H9 (cell line): Measurements from ENCODE around the gene SEMA5A. TPM values are rescaled to one million over a fixed set of nuclear protein-coding genes. Genes with fewer than 3 reads are reported as not detected.

Source experiments
- DNase-seq: peaks from one replicate; pipeline ENCODE4 v3.0.0-alpha.2; 2017
- H2AFZ ChIP-seq: one replicate; pipeline ENCODE4 v1.6.1; 2013; ENCODE audit warnings: mild to moderate bottlenecking, low read length, control low read depth, moderate library complexity
- H2AK5ac ChIP-seq: 2 replicates; pipeline ENCODE4 v1.6.1; 2013; ENCODE audit warnings: low read length, control low read depth, mixed read lengths; ENCODE audit not compliant: insufficient read length
- H2BK120ac ChIP-seq: one replicate; pipeline ENCODE4 v1.6.1; 2013; ENCODE audit warnings: low read depth, mild to moderate bottlenecking, low read length, control low read depth, inconsistent platforms; ENCODE audit not compliant: poor library complexity, severe bottlenecking
- H2BK12ac ChIP-seq: 2 replicates; pipeline ENCODE4 v1.6.1; 2013; ENCODE audit warnings: low read length, control low read depth, mixed read lengths, low read depth; ENCODE audit not compliant: insufficient read length
- H2BK15ac ChIP-seq: 2 replicates; pipeline ENCODE4 v1.6.1; 2013; ENCODE audit warnings: low read depth, low read length, control low read depth
- H2BK20ac ChIP-seq: one replicate; pipeline ENCODE4 v1.6.1; 2013; ENCODE audit warnings: low read depth, mild to moderate bottlenecking, low read length, control low read depth, inconsistent platforms; ENCODE audit not compliant: poor library complexity, severe bottlenecking
- H2BK5ac ChIP-seq: 2 replicates; pipeline ENCODE4 v1.6.1; 2013; ENCODE audit warnings: low read length, control low read depth, mixed read lengths; ENCODE audit not compliant: insufficient read length
- H3K14ac ChIP-seq: 2 replicates; pipeline ENCODE4 v1.6.1; 2013; ENCODE audit warnings: low read length, control low read depth; ENCODE audit not compliant: insufficient read depth
- H3K18ac ChIP-seq: 2 replicates; pipeline ENCODE4 v1.6.1; 2013; ENCODE audit warnings: low read depth, mild to moderate bottlenecking, mixed read lengths, low read length, control low read depth; ENCODE audit not compliant: insufficient read length
- H3K23ac ChIP-seq: 2 replicates; pipeline ENCODE4 v1.6.1; 2013; ENCODE audit warnings: low read length, control low read depth, mixed read lengths, low read depth; ENCODE audit not compliant: insufficient read length
- H3K23me2 ChIP-seq: 2 replicates; pipeline ENCODE4 v1.6.1; 2013; ENCODE audit warnings: low read depth, mild to moderate bottlenecking, mixed read lengths, low read length, control low read depth; ENCODE audit not compliant: insufficient read length, poor library complexity, severe bottlenecking
- H3K27ac ChIP-seq: 2 replicates; pipeline ENCODE4 v1.5.1; 2013; ENCODE audit warnings: low read length, control low read depth, mixed read lengths, low read depth; ENCODE audit not compliant: insufficient read length
- H3K27me3 ChIP-seq: 2 replicates; pipeline ENCODE4 v1.6.1; 2013; ENCODE audit warnings: low read length, control low read depth, inconsistent platforms; ENCODE audit not compliant: insufficient read depth
- H3K4ac ChIP-seq: 2 replicates; pipeline ENCODE4 v1.6.1; 2013; ENCODE audit warnings: low read depth, mild to moderate bottlenecking, control low read depth, inconsistent platforms, low read length, moderate library complexity
- H3K4me1 ChIP-seq: 2 replicates; pipeline ENCODE4 v1.6.1; 2013; ENCODE audit warnings: low read length, control low read depth, inconsistent platforms; ENCODE audit not compliant: insufficient read depth
- H3K4me2 ChIP-seq: 2 replicates; pipeline ENCODE4 v1.6.1; 2013; ENCODE audit warnings: low read length, control low read depth, mixed read lengths; ENCODE audit not compliant: insufficient read length, insufficient read depth
- H3K56ac ChIP-seq: 2 replicates; pipeline ENCODE4 v1.6.1; 2013; ENCODE audit warnings: low read depth, mild to moderate bottlenecking, mixed read lengths, low read length, control low read depth; ENCODE audit not compliant: insufficient read length
- H3K79me1 ChIP-seq: 2 replicates; pipeline ENCODE4 v1.6.1; 2013; ENCODE audit warnings: low read depth, mild to moderate bottlenecking, moderate library complexity, low read length, control low read depth, inconsistent platforms; ENCODE audit not compliant: insufficient read depth, poor library complexity, severe bottlenecking
- H3K79me2 ChIP-seq: 2 replicates; pipeline ENCODE4 v1.6.1; 2013; ENCODE audit warnings: low read length, control low read depth, inconsistent platforms; ENCODE audit not compliant: insufficient read depth
- H3K9ac ChIP-seq: 2 replicates; pipeline ENCODE4 v1.6.1; 2013; ENCODE audit warnings: low read length, control low read depth, mixed read lengths; ENCODE audit not compliant: insufficient read length; ENCODE audit errors: extremely low read depth
- H3K9me3 ChIP-seq: one replicate; pipeline ENCODE4 v1.6.1; 2013; ENCODE audit warnings: low read depth, low read length, inconsistent platforms; ENCODE audit not compliant: control insufficient read depth
- H3T11ph ChIP-seq: one replicate; pipeline ENCODE4 v1.6.1; 2013; ENCODE audit warnings: mild to moderate bottlenecking, low read length, control low read depth, inconsistent platforms
- H4K20me1 ChIP-seq: one replicate; pipeline ENCODE4 v1.6.1; 2013; ENCODE audit not compliant: control insufficient read depth, insufficient read length, insufficient read depth
- H4K5ac ChIP-seq: 2 replicates; pipeline ENCODE4 v1.6.1; 2013; ENCODE audit warnings: low read depth, mild to moderate bottlenecking, mixed read lengths, low read length, control low read depth; ENCODE audit not compliant: insufficient read length
- H4K8ac ChIP-seq: replicated peaks from 2 replicates; pipeline ENCODE4 v1.6.1; 2013; ENCODE audit warnings: low read length, control low read depth, mixed read lengths, low read depth; ENCODE audit not compliant: insufficient read length
- H4K91ac ChIP-seq: 2 replicates; pipeline ENCODE4 v1.6.1; 2013; ENCODE audit warnings: low read depth, mild to moderate bottlenecking, moderate library complexity, mixed read lengths, low read length, control low read depth; ENCODE audit not compliant: insufficient read length
- H3K27ac Mint-ChIP-seq, 3 experiments: 2 replicates in 2 of 3; 3 replicates in 1 of 3; pipeline ENCODE4 v1.8.0; 2020 to 2021; ENCODE audit warnings: mixed read lengths in 3 of 3, mild to moderate bottlenecking in 1 of 3, moderate library complexity in 1 of 3
- H3K27me3 Mint-ChIP-seq: 2 replicates; pipeline ENCODE4 v1.8.0; 2021; ENCODE audit warnings: low read depth, mild to moderate bottlenecking, moderate library complexity, mixed read lengths
- H3K36me3 Mint-ChIP-seq, 3 experiments: 2 replicates in 2 of 3; 3 replicates in 1 of 3; pipeline ENCODE4 v1.8.0; 2020 to 2021; ENCODE audit warnings: low read depth in 3 of 3, mixed read lengths in 3 of 3; ENCODE audit not compliant: insufficient read depth in 1 of 3
- H3K4me1 Mint-ChIP-seq, 2 experiments: 2 replicates each; pipeline ENCODE4 v1.8.0; 2020; ENCODE audit warnings: mixed read lengths in 2 of 2
- H3K4me3 Mint-ChIP-seq, 2 experiments: 2 replicates in 1 of 2; 3 replicates in 1 of 2; pipeline ENCODE4 v1.8.0; 2020 to 2021; ENCODE audit warnings: mild to moderate bottlenecking in 2 of 2, mixed read lengths in 2 of 2, moderate library complexity in 1 of 2
- H3K9me3 Mint-ChIP-seq, 2 experiments: 2 replicates in 1 of 2; 3 replicates in 1 of 2; pipeline ENCODE4 v1.8.0; 2020; ENCODE audit warnings: mild to moderate bottlenecking in 2 of 2, mixed read lengths in 2 of 2, moderate library complexity in 1 of 2
- CTCF ChIP-seq: fragments of 200-600 bp; sonication (generic); conservative IDR thresholded peaks from 3 replicates; pipeline ENCODE4 v1.8.0; 2021; ENCODE audit warnings: antibody characterized with exemption, mild to moderate bottlenecking
- WGBS: extraction: QIAGEN DNeasy Blood & Tissue Kit; methylation state at CpG from one replicate; pipeline ENCODE4 v1.1.7; 2013; ENCODE audit warnings: missing lambda C conversion rate, low lambda C conversion rate, mixed read lengths; ENCODE audit not compliant: insufficient read length; ENCODE audit errors: extremely low coverage; 5-methylcytosine and 5-hydroxymethylcytosine counted together
- total RNA-seq: library from RNA; stranded (reverse); gene quantifications from 2 replicates; pipeline ENCODE4 v1.2.1, GENCODE V29; 2021

The SEMA5A gene
- total RNA-seq, 1 experiment from 2014 or later = 4.3 TPM

- peaks cover 4 to 6% (median 4%) of the 10 kb centered on the region in 3 experiments; a peak in 5 of 7 replicates for H3K36me3 Mint-ChIP-seq
- Histone ChIP-seq H2BK120ac (no peak overlapping the region), H3K4me2 (no peak overlapping the region), H2AFZ (no peak overlapping the region), H3K23me2 (no peaks in the 10 kb centered on the region), H3K4ac (no peak overlapping the region), H3K27me3 (no peaks in the 10 kb centered on the region), H3K56ac (no peak overlapping the region), H2AK5ac (no peak overlapping the region), H3K18ac (no peak overlapping the region), H4K20me1 (no peaks in the 10 kb centered on the region), H3K23ac (no peak overlapping the region), H4K5ac (no peak overlapping the region), H3K14ac (no peak overlapping the region), H3T11ph (no peak overlapping the region), H3K9me3 (no peaks in the 10 kb centered on the region), H3K79me2 (no peaks in the 10 kb centered on the region), H3K79me1 (no peaks in the 10 kb centered on the region), H3K27ac (no peak overlapping the region), H2BK5ac (no peak overlapping the region), H4K8ac (no peak overlapping the region), H2BK15ac (no peak overlapping the region), H2BK20ac (no peak overlapping the region), H3K9ac (no peak overlapping the region), H4K91ac (no peak overlapping the region), H2BK12ac (no peak overlapping the region), H3K4me1 (no peaks in the 10 kb centered on the region)
- no peak for TF ChIP-seq CTCF
- no CpG with 5 or more reads among the region's 5 CpGs for WGBS
- no peak for DNase-seq
- H3K27ac Mint-ChIP-seq = no peak overlapping the region
- H3K4me1 Mint-ChIP-seq = 0 out of 4 replicates have a peak, but pooled peaks cover 3% of the 10 kb centered on the region in 2 experiments
- no peak overlapping the region for H3K4me3 Mint-ChIP-seq
- H3K9me3 Mint-ChIP-seq = peaks cover 0 to 4% of the 10 kb centered on the region in 2 experiments; a peak in 3 of 5 replicates
- H3K27me3 Mint-ChIP-seq = no peaks in the 10 kb centered on the region
These were observed 108.1 kb downstream of the SEMA5A start for GRCh38 chr5:9437741-9438240.
